ENCODE measurements around the gene OR4C11. TPM values are rescaled to one million over a fixed set of nuclear protein-coding genes. Genes with fewer than 3 reads are reported as not detected.

The OR4C11 gene
- total RNA-seq (2014; rRNA removed; shearing (Covaris generic); ENCODE audit: low replicate concordance), result not detected in 2 replicates

GRCh38 chr11:55607545-55607944 is at the start of gene OR4C11:
OR4C11 (minus strand) TSS chr11:55607645; CDS start chr11:55604373, 3,272 bp downstream.
- Histone ChIP-seq H3K27me3 (no peaks in the 10 kb centered on the region), H3K9me3 (no peaks in the 10 kb centered on the region), H3K4me3 (no peak within 1 kb of the TSS), H3K36me3 (no peaks in the 10 kb centered on the region)
- no peak for DNase-seq

- H3K27me3 ChIP-seq, result no peaks in the 10 kb centered on the region
- DNase-seq, result no peak
- H3K4me3 ChIP-seq, result no peak overlapping the region
- H3K36me3 ChIP-seq, result no peaks in the 10 kb centered on the region
- H3K9me3 ChIP-seq, result no peaks in the 10 kb centered on the region
These were observed 47.7 kb upstream of the OR4C11 start for GRCh38 chr11:55655096-55655495.

GRCh38 chr11:55652560-55652959 is 45.1 kb upstream of the OR4C11 start:
- H3K9me3 ChIP-seq, result no peaks in the 10 kb centered on the region
- DNase-seq, result no peak
- no peak overlapping the region for H3K4me3 ChIP-seq
- H3K36me3 ChIP-seq, result no peaks in the 10 kb centered on the region
- H3K27me3 ChIP-seq, result no peaks in the 10 kb centered on the region

GRCh38 chr11:55648027-55648426 is 40.6 kb upstream of the OR4C11 start, which contains the start of gene OR4S2:
OR4S2 (plus strand) TSS chr11:55648327; CDS start chr11:55650904, 2,577 bp downstream.
- H3K27me3 ChIP-seq, result no peaks in the 10 kb centered on the region
- H3K4me3 ChIP-seq, result no peak within 1 kb of the TSS
- no peaks in the 10 kb centered on the region for H3K9me3 ChIP-seq
- no peak for DNase-seq
- H3K36me3 ChIP-seq, result no peaks in the 10 kb centered on the region

GRCh38 chr11:55634813-55635212 is 27.4 kb upstream of the OR4C11 start, which contains the start of gene OR4P4:
OR4P4 (plus strand) TSS chr11:55635113.
- no peak within 1 kb of the TSS for H3K4me3 ChIP-seq
- no peaks in the 10 kb centered on the region for H3K9me3 ChIP-seq
- no peaks in the 10 kb centered on the region for H3K27me3 ChIP-seq
- no peak for DNase-seq
- H3K36me3 ChIP-seq, result no peaks in the 10 kb centered on the region

GRCh38 chr11:55624531-55624930 is 17.1 kb upstream of the OR4C11 start:
- DNase-seq, result no peak
- Histone ChIP-seq H3K36me3 (no peaks in the 10 kb centered on the region), H3K27me3 (no peaks in the 10 kb centered on the region), H3K9me3 (no peaks in the 10 kb centered on the region), H3K4me3 (no peak overlapping the region)

GRCh38 chr11:55572548-55572947 is 34.9 kb downstream of the OR4C11 start:
- no peaks in the 10 kb centered on the region for H3K9me3 ChIP-seq
- no peaks in the 10 kb centered on the region for H3K27me3 ChIP-seq
- no peak for DNase-seq
- H3K4me3 ChIP-seq, result no peak overlapping the region
- H3K36me3 ChIP-seq, result no peaks in the 10 kb centered on the region

- Histone ChIP-seq H3K4me3 (no peak within 1 kb of the TSS), H3K27me3 (no peaks in the 10 kb centered on the region), H3K36me3 (no peaks in the 10 kb centered on the region), H3K9me3 (no peaks in the 10 kb centered on the region)
- DNase-seq, result no peak
These were observed 35.6 kb downstream of the OR4C11 start, which contains the start of gene OR4C16 for GRCh38 chr11:55571828-55572227. OR4C16 (plus strand) TSS chr11:55572128; CDS start chr11:55572128, 0 bp downstream.

GRCh38 chr11:55554169-55554568 is 53.3 kb downstream of the OR4C11 start, which contains the start of gene OR4C15:
OR4C15 (plus strand) TSS chr11:55554469; CDS start chr11:55554469, 0 bp downstream.
- no peaks in the 10 kb centered on the region for H3K9me3 ChIP-seq
- no peak for DNase-seq
- H3K27me3 ChIP-seq, result no peaks in the 10 kb centered on the region
- no peak within 1 kb of the TSS for H3K4me3 ChIP-seq
- no peaks in the 10 kb centered on the region for H3K36me3 ChIP-seq

Other genes starting within 250 kb of the OR4C11 start
- not detected in 2 replicates for gene OR4A15, start 239.7 kb downstream of the OR4C11 start, total RNA-seq (2014; rRNA removed; shearing (Covaris generic); ENCODE audit: low replicate concordance)
- gene OR4C15, start 53.2 kb downstream of the OR4C11 start, total RNA-seq (2014; rRNA removed; shearing (Covaris generic); ENCODE audit: low replicate concordance), result not detected in 2 replicates
- gene OR4C16, start 35.5 kb downstream of the OR4C11 start, total RNA-seq (2014; rRNA removed; shearing (Covaris generic); ENCODE audit: low replicate concordance), result not detected in 2 replicates
- not detected in 2 replicates for gene OR4P4, start 27.5 kb upstream of the OR4C11 start, total RNA-seq (2014; rRNA removed; shearing (Covaris generic); ENCODE audit: low replicate concordance)
- gene OR4S2, start 40.7 kb upstream of the OR4C11 start, total RNA-seq (2014; rRNA removed; shearing (Covaris generic); ENCODE audit: low replicate concordance), result not detected in 2 replicates
- gene OR4C6, start 54.6 kb upstream of the OR4C11 start, total RNA-seq (2014; rRNA removed; shearing (Covaris generic); ENCODE audit: low replicate concordance), result not detected in 2 replicates
- gene OR5D13, start 165.8 kb upstream of the OR4C11 start, total RNA-seq (2014; rRNA removed; shearing (Covaris generic); ENCODE audit: low replicate concordance), result not detected in 2 replicates
- not detected in 2 replicates for gene OR5D14, start 187.9 kb upstream of the OR4C11 start, total RNA-seq (2014; rRNA removed; shearing (Covaris generic); ENCODE audit: low replicate concordance)
- not detected in 2 replicates for gene OR5L1, start 203.7 kb upstream of the OR4C11 start, total RNA-seq (2014; rRNA removed; shearing (Covaris generic); ENCODE audit: low replicate concordance)
- not detected in 2 replicates for gene OR5D18, start 212.0 kb upstream of the OR4C11 start, total RNA-seq (2014; rRNA removed; shearing (Covaris generic); ENCODE audit: low replicate concordance)
- not detected in 2 replicates for gene OR5L2, start 219.6 kb upstream of the OR4C11 start, total RNA-seq (2014; rRNA removed; shearing (Covaris generic); ENCODE audit: low replicate concordance)
- gene OR5D16, start 231.1 kb upstream of the OR4C11 start, total RNA-seq (2014; rRNA removed; shearing (Covaris generic); ENCODE audit: low replicate concordance), result not detected in 2 replicates